ENCODE results near the gene OR13J1.
"Not testable (repeated sequence)": the region's sequence is repeated elsewhere in the genome, so short reads cannot be mapped to it uniquely, and the experiment has no call there.

The OR13J1 gene

GRCh38 chr9:35870351-35870923, at the start of gene OR13J1:
Gene OR13J1, minus strand, starts transcription at chr9:35870401. Its CDS starts 0 bp downstream, at chr9:35870401.
- DNase-seq: no peak

- DNase-seq: no peak
These were observed 49.2 kb upstream of the OR13J1 start for GRCh38 chr9:35919212-35920008.

GRCh38 chr9:35918780-35919179, 48.6 kb upstream of the OR13J1 start:
- no peak for DNase-seq

GRCh38 chr9:35917261-35917660, 47.1 kb upstream of the OR13J1 start:
- no peak for DNase-seq

- no peak for DNase-seq
These were observed 45.6 kb upstream of the OR13J1 start for GRCh38 chr9:35915681-35916294.

- no peak for DNase-seq
These were observed 44.2 kb upstream of the OR13J1 start for GRCh38 chr9:35914301-35914807.

GRCh38 chr9:35913429-35913828, 43.2 kb upstream of the OR13J1 start:
- DNase-seq: not testable (repeated sequence)

- no peak for DNase-seq
These were observed 42.7 kb upstream of the OR13J1 start for GRCh38 chr9:35912791-35913400.

GRCh38 chr9:35911690-35912089, 41.5 kb upstream of the OR13J1 start:
- no peak for DNase-seq

GRCh38 chr9:35910613-35911359, 40.6 kb upstream of the OR13J1 start:
- DNase-seq: no peak

GRCh38 chr9:35909687-35910612, 39.7 kb upstream of the OR13J1 start:
- DNase-seq: no peak

- no peak for DNase-seq
These were observed 39.1 kb upstream of the OR13J1 start, which contains the start of gene SPAAR for GRCh38 chr9:35909274-35909673. Gene SPAAR, plus strand, starts transcription at chr9:35909490. Its CDS starts 974 bp downstream, at chr9:35910464.

- DNase-seq: no peak
These were observed 38.4 kb upstream of the OR13J1 start for GRCh38 chr9:35908504-35909125.

GRCh38 chr9:35907711-35908503, 37.7 kb upstream of the OR13J1 start:
- DNase-seq: no peak

- DNase-seq: no peak
These were observed 36.9 kb upstream of the OR13J1 start for GRCh38 chr9:35906923-35907699.

- no peak for DNase-seq
These were observed 35.9 kb upstream of the OR13J1 start, which contains the start of gene HRCT1 for GRCh38 chr9:35905912-35906679. Gene HRCT1, plus strand, starts transcription at chr9:35906202. Its CDS starts 86 bp downstream, at chr9:35906288.

GRCh38 chr9:35905051-35905781, 35.0 kb upstream of the OR13J1 start:
- no peak for DNase-seq

GRCh38 chr9:35904338-35904737, 34.1 kb upstream of the OR13J1 start:
- DNase-seq: no peak
